Bronchial epithelial cell (primary cell): Measurements from ENCODE around the gene LYST. TPM values are rescaled to one million over a fixed set of nuclear protein-coding genes. Genes with fewer than 3 reads are reported as not detected.

ENCODE experiments used
- DNase-seq: peaks from one replicate; pipeline ENCODE4 v3.0.0-alpha.2; 2010; ENCODE audit warnings: low read depth
- FAIRE-seq: peaks from 2 replicates; lab custom pipeline; 2011; peaks lifted over from hg19 to GRCh38; lab: Jason Lieb, UNC
- H3K27me3 ChIP-seq: 2 replicates; pipeline ENCODE4 v1.5.1; 2011; ENCODE audit warnings: low read length; ENCODE audit not compliant: control insufficient read depth, insufficient read depth
- H3K36me3 ChIP-seq: 2 replicates; pipeline ENCODE4 v1.5.1; 2011; ENCODE audit warnings: low read length; ENCODE audit not compliant: control insufficient read depth, insufficient read depth
- H3K4me3 ChIP-seq: 2 replicates; pipeline ENCODE4 v1.5.1; 2011; ENCODE audit warnings: mild to moderate bottlenecking, low read depth, low read length, control low read depth
- CTCF ChIP-seq: IDR thresholded peaks from 2 replicates; pipeline ENCODE4 v1.5.1; 2011; ENCODE audit warnings: mild to moderate bottlenecking, moderate library complexity, low read length, control low read depth, inconsistent platforms; ENCODE audit not compliant: insufficient read depth, severe bottlenecking
- total RNA-seq: library from RNA; depleted of rRNA; stranded (reverse); fragments of >200 nt; gene quantifications from 2 replicates; pipeline ENCODE4 v1.2.1, GENCODE V29; 2014

LYST gene
- total RNA-seq, 1 donor from 2014 or later, result 14.0 TPM

GRCh38 chr1:235688096-235688495, 178.6 kb downstream of the LYST start:
- Histone ChIP-seq H3K36me3 (no peaks in the 10 kb centered on the region), H3K4me3 (no peak overlapping the region), H3K27me3 (no peaks in the 10 kb centered on the region)
- FAIRE-seq (no peak), DNase-seq (no peak)
- TF ChIP-seq CTCF, result no peak

DNA sequence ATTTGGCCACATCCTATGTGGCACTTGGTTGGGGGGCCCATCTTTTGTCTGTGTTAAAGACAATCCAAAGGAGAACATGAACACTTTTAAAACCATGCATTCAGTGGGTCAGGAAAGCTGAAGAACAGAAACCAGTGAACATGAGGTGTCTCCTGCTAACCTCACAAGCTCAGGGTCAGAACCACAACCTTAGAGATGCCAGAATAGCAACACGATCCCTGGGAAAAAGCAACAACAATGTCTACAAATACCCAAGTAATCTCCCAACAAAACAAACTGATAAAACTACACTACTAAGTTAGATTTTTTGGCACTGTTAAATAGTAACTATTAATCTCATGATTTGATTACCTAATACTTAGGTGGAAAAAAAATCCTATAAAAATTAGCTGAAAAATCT, 183.1 kb downstream of the LYST start:
- TF ChIP-seq CTCF, result no peak
- no peak overlapping the region for H3K4me3 ChIP-seq
- FAIRE-seq, result no peak
- DNase-seq, result no peak
- H3K27me3 ChIP-seq, result no peaks in the 10 kb centered on the region
- H3K36me3 ChIP-seq, result no peaks in the 10 kb centered on the region

GRCh38 chr1:235682216-235682615, 184.5 kb downstream of the LYST start:
- FAIRE-seq, result no peak
- Histone ChIP-seq H3K36me3 (no peaks in the 10 kb centered on the region), H3K27me3 (no peaks in the 10 kb centered on the region), H3K4me3 (no peak overlapping the region)
- TF ChIP-seq CTCF, result no peak
- DNase-seq, result no peak

DNA sequence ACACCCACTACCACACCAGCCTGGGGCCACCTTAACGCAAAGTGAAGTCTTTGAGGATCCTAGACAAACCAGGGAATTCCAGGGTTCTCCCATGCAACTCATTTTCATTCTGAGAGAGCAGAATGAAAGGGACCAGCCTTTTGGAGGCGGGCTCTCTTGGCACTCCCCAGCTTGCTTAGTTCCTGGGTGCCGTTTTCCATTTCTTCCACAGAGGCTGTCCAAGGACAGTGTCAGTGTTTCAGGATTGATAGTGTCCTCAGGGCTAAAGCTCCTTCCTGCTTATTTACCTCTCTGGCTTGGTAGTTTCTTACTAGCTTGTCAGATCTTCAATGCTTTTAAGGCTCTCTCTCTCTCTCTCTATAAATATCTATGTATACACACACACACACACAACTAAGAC, 187.1 kb downstream of the LYST start:
- Histone ChIP-seq H3K27me3 (no peaks in the 10 kb centered on the region), H3K36me3 (peaks cover 2% of the 10 kb centered on the region), H3K4me3 (no peak overlapping the region)
- no peak for DNase-seq
- no peak for FAIRE-seq
- no peak for TF ChIP-seq CTCF

DNA sequence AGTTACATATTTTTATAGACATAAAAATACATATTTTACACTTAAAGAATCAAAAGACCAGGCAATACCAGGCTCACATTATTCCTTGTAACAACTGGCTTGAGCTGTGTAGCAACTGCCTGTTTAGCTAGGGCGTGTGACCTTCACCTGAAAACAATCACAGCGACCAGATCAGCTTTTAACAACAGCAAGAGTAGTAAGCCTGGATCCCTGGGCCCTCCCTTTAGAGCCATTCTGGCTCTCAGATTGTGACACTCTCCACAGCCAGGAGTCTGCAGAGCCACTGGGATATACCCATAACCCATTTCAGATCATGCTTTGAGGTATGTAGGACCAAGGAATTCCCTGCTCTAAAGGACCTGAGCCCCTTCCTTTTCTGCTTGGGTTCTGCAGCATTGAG, 187.7 kb downstream of the LYST start:
- DNase-seq (no peak), FAIRE-seq (no peak)
- no peaks in the 10 kb centered on the region for H3K27me3 ChIP-seq
- H3K4me3 ChIP-seq, result no peak overlapping the region
- peaks cover 2% of the 10 kb centered on the region for H3K36me3 ChIP-seq
- TF ChIP-seq CTCF, result no peak

DNA sequence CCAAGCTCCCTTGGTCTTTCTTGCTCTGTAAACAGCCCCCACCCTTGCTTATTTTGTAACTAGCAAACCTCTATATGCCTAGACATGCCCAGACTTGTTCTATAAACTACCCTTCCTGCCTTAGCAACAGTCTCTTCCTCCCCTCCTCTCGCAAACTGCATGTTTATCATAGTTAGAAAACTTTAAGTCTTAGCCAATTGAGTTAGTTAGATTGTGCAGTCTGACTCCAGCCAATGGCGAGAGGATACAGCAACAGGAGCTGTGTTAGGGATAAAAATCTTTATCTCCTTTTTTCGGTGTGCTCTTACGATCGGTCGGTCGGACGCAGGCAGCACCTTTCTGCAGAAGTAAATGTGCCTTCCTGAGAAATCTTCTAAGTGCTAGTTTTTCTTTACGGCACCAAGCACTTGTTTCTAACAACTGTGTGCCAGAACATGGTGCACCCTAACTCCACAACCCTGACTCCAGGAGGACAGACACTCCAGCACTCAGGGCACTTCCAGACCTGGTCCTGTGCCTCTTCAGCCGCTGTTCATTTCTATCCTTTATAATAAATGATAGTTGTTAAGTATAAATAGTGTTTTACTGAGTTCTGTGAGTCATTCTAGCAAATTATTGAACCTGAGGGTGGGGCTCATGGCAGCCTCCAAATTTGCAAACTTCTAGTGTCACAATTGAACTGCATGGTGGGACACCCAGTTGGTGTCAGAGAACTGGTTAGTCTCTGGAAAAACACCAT, 191.4 kb downstream of the LYST start:
- peak; percentile 17 for DNase-seq
- no peak overlapping the region for H3K4me3 ChIP-seq
- FAIRE-seq, result no peak
- H3K27me3 ChIP-seq, result no peaks in the 10 kb centered on the region
- H3K36me3 ChIP-seq, result peaks cover 2% of the 10 kb centered on the region
- TF ChIP-seq CTCF, result no peak
